HG03571 (cell line): ENCODE data around the gene NAP1L4.
A peak's percentile ranks its signal among the peaks of the same experiment; 100 is the strongest.

Experiments
- ATAC-seq: cut with Tn5 transposase; IDR thresholded peaks from one replicate; pipeline ENCODE4 v1.9.1; 2021; ENCODE audit not compliant: unreplicated experiment

Gene NAP1L4

DNA sequence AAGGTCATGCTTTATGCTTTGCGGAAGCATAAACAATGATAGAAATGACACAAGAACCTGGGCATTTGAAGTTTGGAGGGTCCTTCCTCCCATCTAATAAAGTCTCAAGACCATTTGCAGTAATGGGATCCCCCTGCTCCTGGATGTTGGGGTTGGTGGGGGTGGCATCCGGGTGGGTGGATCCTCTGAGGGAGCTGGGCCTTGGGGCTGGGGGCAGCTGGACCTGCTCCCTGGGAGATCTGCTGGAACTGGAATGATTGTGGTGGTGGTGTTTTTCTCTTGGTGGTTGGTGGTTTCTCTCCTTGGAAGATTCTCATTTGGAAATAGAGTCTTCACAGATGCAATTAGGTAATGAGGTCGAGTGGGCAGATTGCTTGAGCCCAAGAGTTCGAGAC, 2.2 kb upstream of the NAP1L4 start:
- ATAC-seq: no peak

DNA sequence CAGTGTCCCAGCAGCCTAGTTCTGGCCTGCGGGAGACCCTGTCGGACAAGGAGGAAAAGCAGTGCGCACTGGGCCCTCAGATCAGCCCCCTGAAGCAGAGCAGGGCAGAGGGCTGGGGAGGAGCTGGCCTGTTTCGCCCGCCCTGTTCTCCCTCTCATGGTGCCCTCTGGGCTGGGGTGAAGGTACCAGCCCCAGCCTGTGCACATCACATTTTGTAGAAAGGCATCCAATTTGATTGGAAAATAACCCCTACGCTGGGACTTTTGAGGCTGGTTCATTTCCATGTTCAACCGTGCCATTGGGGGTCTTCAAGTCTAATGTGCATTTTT, 832 bp upstream of the NAP1L4 start:
- ATAC-seq: no peak

GRCh38 chr11:2991452-2992233, 486 bp downstream of the NAP1L4 start:
- ATAC-seq: peak; percentile 34

GRCh38 chr11:2990617-2991451, 1.3 kb downstream of the NAP1L4 start:
- ATAC-seq: no peak

DNA sequence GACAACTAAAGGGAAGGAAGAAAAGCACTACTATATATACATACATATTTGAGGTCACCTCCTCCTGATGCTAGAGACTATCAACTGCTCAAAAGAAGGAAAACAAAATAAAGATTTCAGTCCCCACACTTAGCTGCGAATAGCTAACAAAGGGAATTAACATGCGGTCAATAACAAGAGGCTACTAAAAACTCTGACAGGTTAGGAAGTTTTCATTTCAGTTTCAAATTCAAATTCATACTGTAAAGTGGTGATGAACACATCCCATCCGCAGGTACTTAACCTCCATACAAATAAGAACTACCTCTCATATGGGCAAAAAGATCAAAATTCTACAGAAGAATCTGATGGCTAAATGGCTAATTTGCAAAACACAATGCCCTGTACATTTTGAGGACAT, 2.6 kb downstream of the NAP1L4 start:
- no peak for ATAC-seq

GRCh38 chr11:2989006-2989405, 3.1 kb downstream of the NAP1L4 start:
- ATAC-seq: no peak

DNA sequence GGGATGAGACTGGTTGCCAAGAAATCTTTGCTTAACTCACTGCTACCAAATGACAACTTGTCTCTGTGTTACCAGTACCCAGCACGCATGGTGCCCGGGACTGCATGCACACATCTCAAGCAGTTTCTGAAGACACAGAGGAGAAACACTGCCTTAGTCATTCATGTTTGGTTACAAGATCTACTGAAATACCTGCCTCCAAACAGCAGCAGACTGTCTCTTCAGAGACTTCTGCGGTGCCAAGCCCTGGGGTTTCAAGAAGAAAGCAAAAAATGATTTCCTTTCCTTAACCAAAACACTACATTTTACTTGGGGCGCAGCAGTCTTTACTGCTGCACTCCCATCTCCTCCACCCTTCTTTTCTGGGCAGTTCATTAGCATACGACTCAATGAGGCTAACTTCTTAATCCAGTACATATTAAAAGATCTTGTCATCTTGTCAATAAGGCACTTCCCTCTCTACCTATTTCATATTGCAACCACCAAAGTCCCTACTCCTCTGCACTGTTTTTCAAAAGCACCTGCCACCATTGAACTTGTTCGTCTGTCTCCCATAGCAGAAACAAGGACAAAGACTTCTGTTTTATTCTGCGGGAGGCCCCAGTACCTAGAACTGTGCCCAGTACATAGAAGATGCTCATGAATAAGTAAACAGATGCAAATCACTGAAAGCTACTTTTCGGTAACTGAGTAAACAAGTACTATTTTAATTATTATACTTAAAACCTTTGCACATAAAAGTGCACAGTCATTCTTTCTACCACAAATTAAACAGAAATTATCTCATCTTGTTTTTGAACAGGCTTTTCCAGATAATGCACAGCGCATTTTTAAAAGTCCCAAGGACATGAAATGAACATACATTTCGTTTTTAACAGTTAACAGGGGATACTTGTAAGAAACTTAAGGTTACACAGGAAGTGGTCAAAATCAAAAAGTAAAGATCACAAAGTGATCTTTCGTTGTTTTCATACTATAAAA, 4.0 kb downstream of the NAP1L4 start:
- no peak for ATAC-seq

- ATAC-seq: no peak
These were observed 8.2 kb downstream of the NAP1L4 start for GRCh38 chr11:2983908-2984307.

GRCh38 chr11:2982214-2982613, 9.9 kb downstream of the NAP1L4 start:
- no peak for ATAC-seq

DNA sequence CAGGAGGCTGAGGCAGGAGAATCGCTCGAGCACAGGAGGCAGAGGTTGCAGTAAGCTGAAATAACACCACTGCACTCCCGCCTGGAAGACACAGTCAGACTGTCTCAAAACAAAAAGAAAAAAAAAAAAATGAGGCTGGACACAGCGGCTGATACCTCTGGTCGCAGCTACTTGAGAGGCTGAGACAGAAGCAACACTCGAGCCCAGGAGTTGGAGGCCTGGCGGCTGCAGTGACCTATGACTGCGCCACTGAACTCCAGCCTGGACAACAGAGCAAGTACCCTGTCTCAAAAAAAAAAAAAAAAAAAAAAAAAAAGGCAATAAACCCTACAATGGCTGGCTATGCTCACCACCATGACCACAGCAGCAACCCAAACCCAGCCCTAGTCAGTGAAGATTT, 11.0 kb downstream of the NAP1L4 start:
- no peak for ATAC-seq

DNA sequence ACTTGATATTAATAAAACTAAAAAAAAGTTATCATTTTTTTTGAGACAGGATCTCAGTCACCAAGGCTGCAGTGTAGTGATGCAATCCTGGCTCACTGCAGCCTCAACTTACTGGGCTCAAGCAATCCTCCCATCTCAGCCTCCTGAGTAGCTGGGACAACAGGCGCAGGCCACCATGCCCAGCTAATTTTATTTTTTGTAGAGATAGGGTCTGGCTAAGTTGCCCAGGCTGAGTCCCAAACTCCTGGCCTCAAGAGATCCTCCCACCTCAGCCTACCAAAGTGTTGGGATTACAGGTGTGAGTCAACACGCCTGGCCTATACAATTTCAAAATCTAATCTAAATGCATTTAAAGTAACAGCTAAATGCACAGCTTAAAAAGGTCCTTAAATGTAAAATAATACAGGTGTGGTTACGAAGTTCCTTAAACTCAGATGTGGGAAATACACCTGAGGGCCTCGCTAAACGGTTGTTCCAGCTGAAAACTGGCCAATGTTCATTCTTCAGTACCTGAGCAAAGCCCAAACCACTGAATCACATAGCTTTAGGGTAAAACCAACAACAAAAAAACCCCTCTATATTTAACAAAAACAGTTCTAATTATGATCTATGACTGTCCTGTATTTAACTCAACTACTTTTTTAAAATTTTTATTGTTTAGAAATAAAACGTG, 11.8 kb downstream of the NAP1L4 start:
- no peak for ATAC-seq

DNA sequence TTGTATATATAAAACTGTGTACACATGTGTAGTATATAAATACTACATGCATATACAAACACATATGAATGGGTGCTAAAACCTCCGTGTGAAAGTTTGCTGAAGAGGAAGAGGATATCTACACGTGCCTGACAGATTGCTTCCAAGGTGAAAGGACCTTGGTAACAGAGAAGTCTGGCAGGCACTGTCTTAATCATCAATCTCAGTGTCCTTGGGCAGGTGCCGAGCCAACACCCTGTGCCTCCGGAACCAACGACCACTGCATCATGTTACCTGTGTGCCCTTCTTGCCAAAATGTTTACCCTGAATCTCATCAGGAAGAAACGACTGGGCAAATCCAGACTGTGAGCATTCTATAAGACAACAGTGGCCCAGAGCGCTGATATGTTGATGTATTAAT, 15.0 kb downstream of the NAP1L4 start:
- ATAC-seq: no peak

DNA sequence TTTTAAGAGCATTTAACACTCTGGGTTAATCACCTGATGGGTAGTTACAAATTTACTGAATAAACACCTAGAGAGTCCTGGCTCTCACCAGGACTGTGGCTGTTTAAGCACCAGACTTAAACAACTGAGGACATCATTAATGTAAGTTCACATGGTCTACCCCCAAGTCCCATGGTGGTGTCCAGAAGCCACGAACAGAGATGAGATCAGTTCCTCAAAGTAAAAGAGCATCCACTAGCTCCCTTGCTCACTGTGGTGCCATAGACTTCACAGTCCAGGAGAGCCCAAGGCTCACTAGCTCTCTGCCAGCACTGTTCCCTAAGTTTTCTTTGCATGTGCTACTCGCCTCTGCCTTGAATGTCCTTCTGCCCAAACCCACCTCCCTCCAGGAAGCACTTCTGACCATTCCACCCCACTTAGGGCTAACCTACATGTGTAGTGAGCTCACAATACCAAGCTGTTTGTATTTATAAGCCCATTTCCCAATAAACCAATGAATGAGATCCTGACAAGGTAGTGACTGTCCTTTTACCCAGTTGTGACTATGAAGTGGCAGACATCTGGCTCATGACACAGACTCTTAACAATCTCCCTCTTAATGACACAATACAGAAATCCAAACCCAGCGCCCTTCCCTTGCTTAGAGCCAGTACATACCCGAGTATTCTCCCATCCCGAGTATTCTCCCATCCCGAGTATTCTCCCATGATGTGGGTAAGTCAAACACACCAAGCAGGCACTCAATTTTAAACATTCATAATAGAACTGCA, 15.7 kb downstream of the NAP1L4 start:
- ATAC-seq: no peak

DNA sequence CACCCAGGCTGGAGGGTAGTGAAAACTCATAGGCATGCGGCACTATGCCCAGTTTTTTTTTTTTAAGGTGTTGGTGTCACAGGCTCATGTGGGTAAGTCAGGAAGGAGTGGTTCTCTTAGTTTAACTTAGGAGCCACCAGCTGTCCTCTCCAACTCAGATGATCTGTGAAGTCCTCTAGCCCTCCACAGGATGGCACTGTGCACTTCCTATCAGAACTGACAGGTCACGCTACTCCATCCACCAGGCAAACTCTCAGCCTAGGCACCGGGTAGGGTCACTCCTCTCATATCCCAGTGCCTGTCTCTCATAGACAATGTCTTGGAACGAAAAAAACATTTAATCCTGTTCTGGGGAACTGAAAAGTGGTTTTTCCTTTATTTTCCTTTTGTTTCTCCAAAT, 16.5 kb downstream of the NAP1L4 start:
- ATAC-seq: no peak

- no peak for ATAC-seq
These were observed 17.9 kb downstream of the NAP1L4 start for GRCh38 chr11:2974272-2974671.

DNA sequence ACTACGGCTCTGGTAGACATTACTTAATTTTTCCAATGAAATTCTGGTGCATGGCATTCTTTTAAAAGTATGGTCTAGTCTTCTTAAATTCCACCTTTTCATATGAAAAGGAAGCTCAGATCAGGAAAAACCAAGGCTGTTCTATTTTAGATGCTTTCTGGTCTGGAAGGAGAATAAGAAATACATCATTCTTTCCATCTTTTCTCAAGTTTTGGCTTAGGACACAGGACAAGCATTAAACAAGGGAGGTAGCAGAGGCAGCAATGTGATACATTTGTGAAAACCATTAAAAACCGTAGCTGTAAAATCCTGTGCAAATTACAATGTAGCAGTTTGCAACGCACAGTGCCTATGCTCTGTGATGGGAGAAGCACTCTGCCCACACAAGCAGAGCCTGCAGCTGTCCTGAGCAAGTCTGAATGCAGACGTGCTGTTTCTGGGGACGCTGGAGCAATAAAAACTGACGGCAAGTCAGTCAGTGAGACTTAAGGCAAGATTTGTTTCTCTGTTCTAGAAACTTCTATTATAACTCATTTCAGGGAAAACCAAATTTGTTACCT, 23.7 kb downstream of the NAP1L4 start:
- no peak for ATAC-seq

GRCh38 chr11:2964782-2965181, 27.3 kb downstream of the NAP1L4 start:
- ATAC-seq: no peak

DNA sequence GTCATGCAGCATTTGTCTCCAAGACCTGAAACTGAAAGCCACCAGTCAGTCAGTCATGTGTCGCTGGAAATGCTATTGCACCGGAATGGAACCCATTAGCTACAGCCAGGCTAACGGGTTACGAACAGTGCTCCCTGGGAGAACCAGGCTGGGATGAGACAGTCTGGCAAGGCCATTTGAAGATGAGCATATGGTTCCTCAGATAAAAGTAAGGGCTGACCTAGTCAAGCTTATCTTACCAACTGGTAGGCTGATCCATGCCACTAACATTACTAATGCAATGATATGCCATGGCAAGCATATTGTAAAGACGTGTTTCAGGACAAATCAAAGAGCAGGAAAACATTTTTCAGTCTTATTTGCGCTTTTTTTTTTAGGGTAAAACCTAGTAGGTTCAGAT, 28.4 kb downstream of the NAP1L4 start:
- ATAC-seq: no peak

- ATAC-seq: no peak
These were observed 28.9 kb downstream of the NAP1L4 start for GRCh38 chr11:2963112-2963754.
